ENCODE data around the gene HSPB2.

GRCh38 chr11:111908639-111909305, 3.8 kb upstream of the HSPB2 start:
- no peak for TF ChIP-seq CTCF (IDR thresholded peaks at IDR 0.05)
- no peak for TF ChIP-seq POLR2AphosphoS5 (IDR thresholded peaks at IDR 0.05)
- TF ChIP-seq POLR2A (IDR thresholded peaks at IDR 0.05), result no peak
- no peak for TF ChIP-seq EP300 (IDR thresholded peaks at IDR 0.05)

All from gastroesophageal sphincter (tissue), 3 donors.